Measurements from ENCODE around the gene HNRNPF. TPM values are rescaled to one million over a fixed set of nuclear protein-coding genes. Genes with fewer than 3 reads are reported as not detected.

HNRNPF gene
- total and polyA plus RNA-seq, 2 of the 8 experiments (the other 6 are each of a cell fraction or from before 2014, with no cell fraction given) = 209 to 389 TPM

DNA sequence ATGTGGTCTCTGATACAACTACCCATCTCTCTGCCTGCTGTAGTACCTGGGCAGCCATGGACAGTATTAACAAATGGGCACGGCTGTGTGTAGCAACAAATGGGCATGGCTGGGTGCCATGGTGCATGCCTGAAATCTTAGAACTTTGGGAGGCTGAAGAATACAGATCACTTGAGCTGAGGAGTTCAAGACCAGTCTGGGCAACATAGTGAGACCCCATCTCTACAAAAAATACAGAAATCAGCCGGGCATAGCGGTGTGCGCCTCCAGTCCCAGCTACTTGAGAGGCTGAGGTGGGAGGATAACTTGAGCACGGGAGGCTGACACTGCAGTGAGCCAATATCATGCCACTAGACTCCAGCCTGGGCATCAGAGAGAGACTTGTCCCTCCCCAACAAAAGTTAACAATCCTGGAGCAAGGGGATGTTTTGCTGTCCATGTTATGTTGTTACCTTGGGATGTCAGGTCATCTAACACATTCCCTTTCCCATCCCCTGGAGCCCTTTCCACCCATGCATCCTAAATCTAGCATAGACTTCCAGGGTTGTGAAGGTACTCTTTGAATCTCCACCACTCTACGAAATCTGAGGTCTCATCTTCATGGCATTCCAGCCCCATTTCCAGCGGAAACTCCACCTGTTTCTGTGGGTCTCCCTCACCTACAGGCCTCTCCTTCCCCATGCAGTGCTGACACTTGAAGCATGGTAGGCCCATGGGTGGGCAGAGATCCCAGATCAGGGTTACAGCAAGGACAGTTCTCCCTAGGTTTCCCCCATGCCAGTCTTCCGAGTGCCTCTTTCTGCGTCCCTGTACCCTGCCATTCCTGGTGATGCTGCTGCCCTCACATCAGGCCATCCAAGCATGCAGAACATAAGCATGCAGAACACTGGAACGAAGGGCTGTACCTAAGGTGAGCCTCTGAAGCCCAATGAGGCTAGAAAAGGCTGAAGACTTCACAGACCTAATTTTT is 24.4 kb downstream of the HNRNPF start:
- no peak overlapping the region for H2BK5ac ChIP-seq (ENCODE audit: low read depth, low read length)
- H3K79me2 ChIP-seq (ENCODE audit: control insufficient read depth in 1 of 2, insufficient read depth in 2 of 2, low read length in 2 of 2) = peaks cover 0 to 20% of the 10 kb centered on the region in 2 experiments; a peak in 2 of 4 replicates
- H4K91ac ChIP-seq (replicated peaks; ENCODE audit: insufficient read length, low read length) = no peak overlapping the region
- no peak overlapping the region for H2AK5ac ChIP-seq (ENCODE audit: low read depth, low read length)
- no peak overlapping the region for H3K9ac ChIP-seq (replicated peaks in 1 of 4; ENCODE audit: extremely low read depth in 1 of 4, low read depth in 3 of 4, low read length in 3 of 4)
- POLR2A ChIA-PET (ENCODE audit: partially characterized antibody) = interaction anchor here (0.7 to 7.5 kb wide), 4 partner anchors 13 to 72 kb away, joined by 3 to 112 read pairs (median 5); partner anchors contain the start of gene HNRNPF
- H3K4me3 ChIP-seq (ENCODE audit: extremely low read depth in 1 of 4, insufficient read depth in 2 of 4, low read depth in 3 of 4, low read length in 4 of 4) = no peak overlapping the region
- H3K27me3 ChIP-seq (replicated peaks in 1 of 4; ENCODE audit: control insufficient read depth in 3 of 4, extremely low read depth in 1 of 4, insufficient read depth in 3 of 4, low read length in 3 of 4) = no peaks in the 10 kb centered on the region
- FAIRE-seq (no peak), DNase-seq (ENCODE audit: low read depth in 1 of 2, low spot score in 2 of 2) (no peak)
- no peak overlapping the region for H3K27ac ChIP-seq (ENCODE audit: low read depth, low read length)
- H2AFZ ChIP-seq (ENCODE audit: low read length) = no peak overlapping the region
- TF ChIP-seq POLR2A (IDR thresholded peaks at IDR 0.05; ENCODE audit: control extremely low read depth in 1 of 2, low read depth in 2 of 2, low read length in 2 of 2) (peak in 1 of 2 experiments; percentile 70; a peak in 2 of 3 replicates), POLR2AphosphoS5 (IDR thresholded peaks at IDR 0.05; ENCODE audit: low read depth, low read length) (peak; percentile 89), YY1 (IDR thresholded peaks at IDR 0.05; ENCODE audit: low read depth, low read length) (no peak), RBBP5 (IDR thresholded peaks at IDR 0.05; ENCODE audit: borderline replicate concordance, low read depth, low read length) (no peak), SIRT6 (IDR thresholded peaks at IDR 0.05; ENCODE audit: low read length) (peak; percentile 21)
- TF ChIP-seq, protein P1, sequence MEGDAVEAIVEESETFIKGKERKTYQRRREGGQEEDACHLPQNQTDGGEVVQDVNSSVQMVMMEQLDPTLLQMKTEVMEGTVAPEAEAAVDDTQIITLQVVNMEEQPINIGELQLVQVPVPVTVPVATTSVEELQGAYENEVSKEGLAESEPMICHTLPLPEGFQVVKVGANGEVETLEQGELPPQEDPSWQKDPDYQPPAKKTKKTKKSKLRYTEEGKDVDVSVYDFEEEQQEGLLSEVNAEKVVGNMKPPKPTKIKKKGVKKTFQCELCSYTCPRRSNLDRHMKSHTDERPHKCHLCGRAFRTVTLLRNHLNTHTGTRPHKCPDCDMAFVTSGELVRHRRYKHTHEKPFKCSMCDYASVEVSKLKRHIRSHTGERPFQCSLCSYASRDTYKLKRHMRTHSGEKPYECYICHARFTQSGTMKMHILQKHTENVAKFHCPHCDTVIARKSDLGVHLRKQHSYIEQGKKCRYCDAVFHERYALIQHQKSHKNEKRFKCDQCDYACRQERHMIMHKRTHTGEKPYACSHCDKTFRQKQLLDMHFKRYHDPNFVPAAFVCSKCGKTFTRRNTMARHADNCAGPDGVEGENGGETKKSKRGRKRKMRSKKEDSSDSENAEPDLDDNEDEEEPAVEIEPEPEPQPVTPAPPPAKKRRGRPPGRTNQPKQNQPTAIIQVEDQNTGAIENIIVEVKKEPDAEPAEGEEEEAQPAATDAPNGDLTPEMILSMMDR (IDR thresholded peaks at IDR 0.05; ENCODE audit: control extremely low read depth in 1 of 3, insufficient read depth in 1 of 3, low read depth in 1 of 3, low read length in 3 of 3) = no peak
- H3K23me2 ChIP-seq (ENCODE audit: low read depth, low read length) = no peaks in the 10 kb centered on the region
- CTCF ChIA-PET (ENCODE audit: partially characterized antibody) = interaction anchor here (0.6 to 1.7 kb wide), 4 partner anchors 55 to 181 kb away, joined by 3 to 4 read pairs (median 3); no protein-coding TSS in a partner anchor
- H2BK12ac ChIP-seq (ENCODE audit: low read depth, low read length) = no peak overlapping the region
- no peak overlapping the region for H2BK15ac ChIP-seq (ENCODE audit: low read length)
- H3K14ac ChIP-seq (ENCODE audit: insufficient read length) = no peak overlapping the region
- H2BK20ac ChIP-seq (ENCODE audit: low read length) = no peak overlapping the region; the same call in 1 of the 2 replicates
- no peak overlapping the region for H3K18ac ChIP-seq (ENCODE audit: extremely low read depth, low read length)
- no peak overlapping the region for H2BK120ac ChIP-seq (replicated peaks; ENCODE audit: low read depth, low read length)
- 86% methylated on average over 10 of the region's 10 CpGs; no CpG with 5 or more reads in 1 of the 2 experiments for WGBS, 2 experiments (ENCODE audit: extremely low coverage in 1 of 2, insufficient coverage in 1 of 2, insufficient read length in 1 of 2, insufficient replicate concordance in 2 of 2, low coverage in 1 of 2, low lambda C conversion rate in 2 of 2, missing lambda C conversion rate in 1 of 2)
- H3K4me1 ChIP-seq (replicated peaks in 1 of 4; ENCODE audit: control insufficient read depth in 3 of 4, insufficient read depth in 4 of 4, low read length in 3 of 4) = no peaks in the 10 kb centered on the region; a peak in 1 of 7 replicates
- H3K79me1 ChIP-seq (ENCODE audit: low read depth, low read length) = peaks cover 8% of the 10 kb centered on the region
- H3K56ac ChIP-seq (replicated peaks; ENCODE audit: insufficient read length, low read depth, low read length) = no peak overlapping the region
- H3K9me3 ChIP-seq (ENCODE audit: insufficient read depth in 2 of 2, low read depth in 1 of 2, low read length in 1 of 2) = no peaks in the 10 kb centered on the region
- H3K36me3 ChIP-seq (ENCODE audit: control insufficient read depth in 2 of 4, insufficient read depth in 4 of 4, low read length in 3 of 4) = peaks cover 19 to 42% (median 32%) of the 10 kb centered on the region in 4 experiments
- H4K20me1 ChIP-seq (replicated peaks in 1 of 2; ENCODE audit: control insufficient read depth in 1 of 2, insufficient read depth in 2 of 2, low read length in 2 of 2) = peaks cover 16 to 19% of the 10 kb centered on the region in 2 experiments
- H3K4ac ChIP-seq (replicated peaks; ENCODE audit: insufficient read length, low read depth, low read length) = no peak overlapping the region
- H4K5ac ChIP-seq (ENCODE audit: insufficient read length, low read depth, low read length) = no peak overlapping the region
- no peak overlapping the region for H3K4me2 ChIP-seq (ENCODE audit: insufficient read depth in 1 of 2, low read depth in 2 of 2, low read length in 2 of 2)
- no peak overlapping the region for H3K23ac ChIP-seq (ENCODE audit: insufficient read length)
- no peak overlapping the region for H4K8ac ChIP-seq (ENCODE audit: extremely low read depth, insufficient read depth, low read length)

Data from H1 (cell line).